Thymus (tissue), 11 donors: Measurements from ENCODE around the gene SRXN1. TPM values are rescaled to one million over a fixed set of nuclear protein-coding genes. Genes with fewer than 3 reads are reported as not detected.
A peak's percentile ranks its signal among the peaks of the same experiment; 100 is the strongest.

ENCODE experiments used
- DNase-seq, 9 donors: peaks; one replicate each; pipeline ENCODE4 v3.0.0-alpha.2; 2013; ENCODE audit warnings: low spot score in 9 of 9, low read depth in 6 of 9, missing footprints in 1 of 9
- H3K27ac ChIP-seq, 2 donors: one replicate each; pipeline ENCODE4 v1.5.1; 2013; ENCODE audit warnings: control low read depth in 1 of 2, low read depth in 1 of 2, low read length in 1 of 2, mild to moderate bottlenecking in 1 of 2, moderate library complexity in 1 of 2
- H3K27me3 ChIP-seq, 2 donors: one replicate each; pipeline ENCODE4 v1.5.1; 2013; ENCODE audit warnings: low read length in 1 of 2; ENCODE audit not compliant: control insufficient read depth in 2 of 2, insufficient read depth in 1 of 2
- H3K36me3 ChIP-seq, 2 donors: one replicate each; pipeline ENCODE4 v1.5.1; 2013; ENCODE audit warnings: low read length in 1 of 2, mild to moderate bottlenecking in 1 of 2, moderate library complexity in 1 of 2; ENCODE audit not compliant: control insufficient read depth in 2 of 2, insufficient read depth in 2 of 2
- H3K4me1 ChIP-seq, 2 donors: one replicate each; pipeline ENCODE4 v1.5.1; 2013; ENCODE audit warnings: low read length in 2 of 2; ENCODE audit not compliant: control insufficient read depth in 2 of 2, insufficient read depth in 2 of 2
- H3K4me3 ChIP-seq, 2 donors: one replicate each; pipeline ENCODE4 v1.5.1; 2013; ENCODE audit warnings: low read length in 2 of 2, control low read depth in 1 of 2, mild to moderate bottlenecking in 1 of 2
- H3K9me3 ChIP-seq, 2 donors: one replicate each; pipeline ENCODE4 v1.5.1; 2013; ENCODE audit warnings: low read length in 1 of 2, mild to moderate bottlenecking in 1 of 2; ENCODE audit not compliant: control insufficient read depth in 2 of 2, insufficient read depth in 1 of 2
- WGBS: extraction: QIAGEN DNeasy Blood & Tissue Kit; methylation state at CpG from one replicate; pipeline ENCODE4 v1.1.7; 2013; 5-methylcytosine and 5-hydroxymethylcytosine counted together
- polyA plus RNA-seq: library from polyadenylated mRNA; stranded (reverse); fragments of 200-250 nt; gene quantifications from one replicate; pipeline ENCODE4 v1.2.3, GENCODE V29; 2013
- total RNA-seq: library from RNA; stranded (reverse); fragments of 120-200 nt; gene quantifications from one replicate; pipeline ENCODE4 v1.2.4, GENCODE V29; 2013
- donor health status: healthy.

SRXN1 gene
- total and polyA plus RNA-seq, 2 donors: 3.5 to 10.8 TPM

DNA sequence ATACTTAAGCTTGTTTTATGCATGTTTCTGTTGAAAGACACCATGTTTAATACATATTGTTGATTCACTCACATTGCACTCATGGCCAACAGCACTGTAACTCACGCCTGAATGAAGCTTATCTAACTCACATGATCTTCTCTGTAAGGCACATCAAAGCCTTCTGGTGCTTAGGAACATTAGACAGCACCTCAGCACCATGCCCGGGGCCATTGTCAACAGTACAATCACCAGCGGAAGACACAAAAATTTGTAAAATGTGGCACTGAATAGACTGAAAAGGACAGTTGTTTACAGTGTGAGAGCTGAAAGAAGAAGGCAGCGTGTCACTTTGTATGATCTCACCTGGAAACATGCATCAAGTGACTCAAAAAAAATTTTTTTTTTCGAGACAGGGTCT, 34.0 kb downstream of the SRXN1 start:
- Histone ChIP-seq H3K36me3 (no peaks in the 10 kb centered on the region), H3K4me1 (no peaks in the 10 kb centered on the region), H3K27ac (no peak overlapping the region), H3K9me3 (no peaks in the 10 kb centered on the region), H3K27me3 (peaks cover 2 to 3% of the 10 kb centered on the region in 2 donors), H3K4me3 (no peak overlapping the region)
- WGBS: 86% methylated on average over 5 of the region's 5 CpGs
- no peak for DNase-seq

DNA sequence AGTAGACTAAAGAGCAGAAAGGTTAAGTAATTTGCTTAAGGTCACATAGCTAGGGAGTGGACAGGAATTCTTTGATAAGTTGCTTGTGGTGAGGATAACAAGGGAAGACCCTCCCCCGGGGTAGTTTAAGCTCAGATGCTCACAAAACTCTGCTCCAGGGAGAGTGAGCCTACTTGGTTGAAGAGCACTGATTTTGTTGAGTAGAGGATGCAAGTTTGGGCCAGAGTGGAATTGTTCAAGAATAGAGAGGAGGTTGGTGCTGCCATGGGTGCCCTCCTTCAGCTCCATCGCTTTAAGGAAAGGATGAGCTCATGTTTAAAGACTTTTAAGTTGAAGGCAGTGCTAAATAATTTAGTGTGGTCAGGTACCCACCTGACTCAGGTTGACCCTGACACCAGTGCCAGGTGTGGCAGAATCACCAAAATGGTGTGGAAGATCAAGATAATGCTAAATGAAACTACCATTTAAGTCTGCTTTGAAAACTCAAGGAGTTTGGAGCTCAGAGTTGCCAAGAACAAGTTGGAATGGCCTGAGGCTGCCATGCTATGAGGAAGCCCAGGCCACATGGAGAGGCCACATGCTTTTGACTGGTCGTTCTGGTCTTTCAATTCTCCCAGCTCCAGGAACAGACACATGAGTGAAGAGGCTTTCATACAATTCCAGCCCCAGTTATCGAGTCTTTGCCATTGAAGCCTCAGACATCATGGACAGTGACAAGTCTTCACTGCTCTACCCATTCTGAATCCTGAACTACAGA, 34.9 kb downstream of the SRXN1 start:
- H3K27me3 ChIP-seq: peaks cover 5 to 10% of the 10 kb centered on the region in 2 donors
- 93% methylated on average over 4 of the region's 4 CpGs for WGBS
- no peaks in the 10 kb centered on the region for H3K4me1 ChIP-seq

DNA sequence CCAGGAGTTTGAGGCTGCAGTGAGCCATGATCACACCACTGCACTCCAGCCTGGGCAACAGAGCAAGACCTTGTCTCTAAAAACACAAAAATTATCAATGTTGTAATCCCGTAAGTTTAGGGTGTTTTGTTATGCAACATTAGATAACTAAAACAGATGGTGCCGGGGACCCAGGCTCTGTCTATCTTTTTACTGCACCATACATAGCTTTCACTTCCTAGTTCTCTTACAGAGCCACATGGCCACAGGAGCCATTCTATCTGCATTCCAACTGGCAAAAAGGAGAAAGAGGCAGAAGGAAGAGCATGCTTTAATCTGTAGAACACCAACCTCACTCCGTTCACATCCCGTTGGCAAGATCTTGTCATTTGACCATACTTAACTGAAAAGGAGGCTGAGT, 37.5 kb downstream of the SRXN1 start:
- Histone ChIP-seq H3K27ac (no peak overlapping the region), H3K4me3 (no peak overlapping the region), H3K36me3 (no peaks in the 10 kb centered on the region), H3K27me3 (peaks cover 29 to 34% of the 10 kb centered on the region in 2 donors), H3K4me1 (peaks cover 0 to 5% of the 10 kb centered on the region in 2 donors), H3K9me3 (no peaks in the 10 kb centered on the region)
- DNase-seq: no peak
- WGBS: 94% methylated on average over 4 of the region's 4 CpGs

More for the DNA sequence above, 34.9 kb downstream of the SRXN1 start:
- Histone ChIP-seq H3K4me3 (no peak overlapping the region), H3K27ac (no peak overlapping the region), H3K36me3 (no peaks in the 10 kb centered on the region), H3K9me3 (no peaks in the 10 kb centered on the region)
- no peak for DNase-seq

DNA sequence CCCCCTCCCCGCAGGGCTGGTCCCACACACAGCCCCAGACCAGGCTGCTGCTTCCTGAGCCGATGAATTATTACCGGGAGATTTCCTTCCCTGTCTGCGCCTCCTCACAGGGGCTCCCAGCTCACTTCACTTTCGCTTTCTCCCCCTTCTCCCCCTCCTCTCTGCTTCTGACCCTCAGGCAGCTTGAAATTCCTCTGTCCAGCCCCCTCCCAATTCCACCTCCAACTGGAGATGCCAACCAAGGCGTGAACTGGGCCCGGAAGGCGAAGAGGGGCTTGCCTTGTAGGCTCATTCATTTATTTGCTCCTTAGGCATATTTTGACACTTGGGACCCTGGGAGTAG, 41.2 kb downstream of the SRXN1 start:
- Histone ChIP-seq H3K36me3 (no peaks in the 10 kb centered on the region), H3K27ac (no peak overlapping the region), H3K9me3 (no peaks in the 10 kb centered on the region), H3K4me1 (peaks cover 5% of the 10 kb centered on the region in 2 donors), H3K27me3 (peaks cover 60 to 63% of the 10 kb centered on the region in 2 donors), H3K4me3 (no peak overlapping the region)
- 12% methylated on average over 8 of the region's 8 CpGs for WGBS
- DNase-seq: no peak

DNA sequence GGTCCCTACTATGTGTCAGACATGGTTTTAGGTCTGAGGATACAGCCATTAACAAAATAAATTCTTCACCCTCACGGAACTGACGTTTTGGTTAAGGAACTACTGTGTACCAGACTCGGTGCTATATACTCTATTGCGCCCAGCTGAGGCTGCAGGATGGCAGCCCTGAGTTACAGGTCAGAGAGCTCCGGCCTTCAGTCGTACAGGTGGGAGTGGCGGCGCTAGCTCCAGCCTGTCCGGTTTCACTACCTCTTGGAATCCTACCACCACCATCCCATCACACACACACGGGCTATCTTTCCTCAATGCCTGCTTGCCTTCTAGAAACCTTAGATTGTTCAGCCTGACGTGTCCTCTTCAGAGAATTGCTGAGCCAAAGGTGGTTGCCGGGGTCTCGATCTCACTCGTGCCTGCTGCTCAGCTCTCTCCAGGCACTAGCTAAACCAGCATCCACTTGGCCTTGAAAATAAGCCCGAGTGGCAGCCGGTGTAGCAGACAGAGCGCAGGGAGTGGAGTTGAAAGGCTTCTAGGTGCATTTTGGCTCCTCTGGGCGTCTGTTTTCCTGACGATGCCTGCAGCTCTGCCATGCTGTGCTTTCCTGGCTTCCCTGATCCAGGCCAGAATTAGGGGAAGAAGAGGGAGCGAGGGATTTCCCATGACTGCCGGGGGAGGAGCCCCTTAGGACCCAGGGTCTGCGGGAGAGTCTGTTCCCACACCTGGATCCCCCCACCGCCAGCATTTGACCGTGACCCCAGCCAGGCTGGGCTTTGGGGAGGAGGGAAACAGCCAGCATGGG, 41.8 kb downstream of the SRXN1 start:
- DNase-seq: no peak
- no peak overlapping the region for H3K4me3 ChIP-seq
- 33% methylated on average over 24 of the region's 24 CpGs for WGBS

DNA sequence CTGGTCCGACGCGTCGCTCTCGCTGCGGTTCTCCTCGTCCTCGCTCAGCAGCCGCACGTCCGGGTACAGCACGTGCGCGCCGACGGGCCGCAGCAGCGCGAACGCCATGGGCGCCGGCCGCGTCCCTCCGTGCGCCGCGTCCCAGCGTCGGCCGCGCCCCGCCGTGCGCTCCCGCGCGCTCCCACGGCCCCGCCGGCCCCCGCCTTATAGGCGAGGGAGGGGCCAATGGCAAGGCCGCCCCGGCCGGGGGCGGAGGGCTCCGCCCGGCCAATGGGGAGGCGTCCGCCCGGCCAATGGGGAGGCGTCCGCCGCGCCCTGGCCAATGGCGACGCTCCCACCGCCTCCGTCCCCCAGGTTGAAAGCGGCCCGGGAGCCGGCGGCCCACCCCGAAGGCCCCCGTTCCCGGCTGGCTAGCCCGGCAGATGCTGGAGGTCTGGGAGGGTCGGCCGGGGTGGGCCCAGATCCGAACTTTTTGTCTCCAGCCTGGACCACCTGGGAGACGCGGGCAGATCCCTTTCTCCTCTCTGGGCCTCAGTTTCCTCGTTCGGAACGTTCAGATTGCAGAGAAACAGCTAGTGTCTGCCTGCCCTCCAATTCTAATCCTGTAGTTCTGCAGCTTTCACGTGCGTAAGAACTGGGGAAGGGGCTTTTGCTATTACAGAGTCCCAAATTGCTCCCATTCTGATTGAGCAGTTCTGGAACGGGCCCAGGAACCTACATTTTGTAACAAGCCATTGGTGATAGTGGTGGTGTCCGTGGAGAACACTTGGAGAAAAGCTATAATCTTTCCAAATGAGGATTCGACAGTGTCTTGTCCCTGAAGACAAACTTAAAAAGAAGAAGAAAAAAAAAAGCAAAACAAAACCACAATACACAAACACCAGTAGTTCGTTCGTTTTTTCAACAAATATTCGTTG, 42.6 kb downstream of the SRXN1 start, which contains the start of gene TCF15:
TCF15 (minus strand) TSS at position 180 of the 917 bp plus-strand sequence; CDS start at position 108, 72 bp downstream.
- WGBS: 9% methylated on average over 84 of the region's 84 CpGs
- H3K9me3 ChIP-seq: no peaks in the 10 kb centered on the region
- H3K4me3 ChIP-seq: no peak within 1 kb of the TSS
- H3K27me3 ChIP-seq: peaks cover 57 to 64% of the 10 kb centered on the region in 2 donors
- no peak within 1 kb of the TSS for H3K27ac ChIP-seq
- H3K4me1 ChIP-seq: peaks cover 5% of the 10 kb centered on the region in 2 donors
- peak in 3 of 9 donors; percentile 9 to 21 (median 13) for DNase-seq
- H3K36me3 ChIP-seq: no peaks in the 10 kb centered on the region

More for the DNA sequence above, 41.8 kb downstream of the SRXN1 start:
- Histone ChIP-seq H3K9me3 (no peaks in the 10 kb centered on the region), H3K36me3 (no peaks in the 10 kb centered on the region), H3K4me1 (peaks cover 5% of the 10 kb centered on the region in 2 donors), H3K27ac (no peak overlapping the region), H3K27me3 (peaks cover 60 to 63% of the 10 kb centered on the region in 2 donors)

DNA sequence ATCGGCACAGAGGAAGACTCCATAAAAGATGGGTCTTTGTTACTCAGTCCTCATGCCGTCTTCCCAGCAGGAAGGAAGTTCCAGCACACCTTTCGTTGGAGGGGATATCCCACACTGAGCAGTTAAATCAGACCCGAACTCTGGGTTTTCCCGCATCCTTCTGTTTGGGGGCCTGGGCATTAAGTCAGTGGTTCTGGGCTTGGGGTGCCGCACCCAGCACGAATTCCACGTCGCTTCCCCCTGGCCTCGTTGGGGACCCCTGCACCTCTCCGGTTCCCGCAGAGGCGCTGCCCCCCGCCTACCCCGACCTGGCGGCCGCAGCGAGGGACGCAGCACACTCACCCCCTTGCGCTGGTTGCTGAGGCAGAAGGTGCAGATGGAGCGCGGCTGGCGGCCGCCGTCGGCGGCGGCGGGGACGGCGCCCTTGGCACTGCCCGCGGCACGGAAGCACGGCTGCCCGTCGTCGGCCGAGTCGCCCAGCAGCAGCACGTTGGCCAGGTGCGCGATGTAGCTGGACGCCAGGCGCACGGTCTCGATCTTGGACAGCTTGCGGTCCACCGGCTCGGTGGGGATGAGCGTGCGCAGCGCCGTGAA, 43.5 kb downstream of the SRXN1 start:
- Histone ChIP-seq H3K4me1 (peaks cover 5% of the 10 kb centered on the region in 2 donors), H3K27ac (no peak overlapping the region), H3K36me3 (no peaks in the 10 kb centered on the region), H3K9me3 (no peaks in the 10 kb centered on the region), H3K27me3 (peaks cover 57 to 65% of the 10 kb centered on the region in 2 donors), H3K4me3 (no peak overlapping the region)
- WGBS: 12% methylated on average over 53 of the region's 54 CpGs
- no peak for DNase-seq

DNA sequence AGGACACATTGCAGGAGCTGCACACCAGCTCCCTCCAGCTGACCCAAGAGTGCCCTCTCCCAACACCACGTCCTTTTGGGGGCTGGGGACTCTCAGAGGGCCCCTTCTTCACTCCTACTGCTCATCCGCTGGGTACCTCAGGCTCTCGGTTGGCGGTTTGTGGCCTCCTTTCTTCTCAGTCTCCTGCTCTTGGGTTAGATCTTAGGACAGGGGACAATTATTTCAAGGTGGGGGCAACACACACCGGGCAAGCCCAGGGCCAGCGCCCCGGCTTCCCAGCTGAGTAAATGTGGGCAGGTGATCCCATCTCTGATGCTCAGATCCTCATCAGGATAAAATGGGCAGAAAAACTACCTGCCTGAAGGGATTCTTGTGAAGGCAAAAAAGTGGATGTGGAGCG, 44.0 kb downstream of the SRXN1 start:
- 87% methylated on average over 8 of the region's 8 CpGs for WGBS
- no peaks in the 10 kb centered on the region for H3K36me3 ChIP-seq
- no peak for DNase-seq
- H3K4me3 ChIP-seq: no peak overlapping the region
- H3K27me3 ChIP-seq: peaks cover 57 to 65% of the 10 kb centered on the region in 2 donors
- no peaks in the 10 kb centered on the region for H3K9me3 ChIP-seq
- peaks cover 5% of the 10 kb centered on the region in 2 donors for H3K4me1 ChIP-seq
- no peak overlapping the region for H3K27ac ChIP-seq
